ENCODE results near the gene ERCC6L.
A peak's percentile ranks its signal among the peaks of the same experiment; 100 is the strongest.

Gene ERCC6L

DNA sequence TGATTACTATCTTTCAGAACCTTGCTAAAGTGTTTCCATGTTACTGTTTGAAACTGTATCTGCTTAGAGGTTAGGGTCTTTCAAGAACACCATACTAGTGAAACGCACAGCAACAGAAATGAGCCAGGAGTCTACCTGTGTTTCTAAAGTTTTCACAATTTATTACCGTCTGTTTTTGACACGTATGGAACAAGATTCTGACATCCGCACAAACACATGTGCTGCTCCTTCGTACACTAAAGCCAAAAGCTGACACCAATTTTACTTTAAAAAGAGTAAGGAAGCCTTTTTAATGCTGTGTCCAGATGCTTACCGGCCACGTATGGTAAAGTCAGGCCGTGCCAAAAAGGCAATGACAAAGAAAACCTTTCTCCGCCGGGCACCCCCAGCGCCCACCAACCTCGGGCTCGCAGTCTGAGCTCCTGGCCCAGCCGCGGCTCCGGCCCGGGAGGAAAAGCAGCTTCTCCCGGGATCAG, 37.7 kb upstream of the ERCC6L start:
- TF ChIP-seq, protein P1, sequence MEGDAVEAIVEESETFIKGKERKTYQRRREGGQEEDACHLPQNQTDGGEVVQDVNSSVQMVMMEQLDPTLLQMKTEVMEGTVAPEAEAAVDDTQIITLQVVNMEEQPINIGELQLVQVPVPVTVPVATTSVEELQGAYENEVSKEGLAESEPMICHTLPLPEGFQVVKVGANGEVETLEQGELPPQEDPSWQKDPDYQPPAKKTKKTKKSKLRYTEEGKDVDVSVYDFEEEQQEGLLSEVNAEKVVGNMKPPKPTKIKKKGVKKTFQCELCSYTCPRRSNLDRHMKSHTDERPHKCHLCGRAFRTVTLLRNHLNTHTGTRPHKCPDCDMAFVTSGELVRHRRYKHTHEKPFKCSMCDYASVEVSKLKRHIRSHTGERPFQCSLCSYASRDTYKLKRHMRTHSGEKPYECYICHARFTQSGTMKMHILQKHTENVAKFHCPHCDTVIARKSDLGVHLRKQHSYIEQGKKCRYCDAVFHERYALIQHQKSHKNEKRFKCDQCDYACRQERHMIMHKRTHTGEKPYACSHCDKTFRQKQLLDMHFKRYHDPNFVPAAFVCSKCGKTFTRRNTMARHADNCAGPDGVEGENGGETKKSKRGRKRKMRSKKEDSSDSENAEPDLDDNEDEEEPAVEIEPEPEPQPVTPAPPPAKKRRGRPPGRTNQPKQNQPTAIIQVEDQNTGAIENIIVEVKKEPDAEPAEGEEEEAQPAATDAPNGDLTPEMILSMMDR (IDR thresholded peaks at IDR 0.05; ENCODE audit: insufficient read depth, low read length, poor library complexity, severe bottlenecking): no peak
- no peak for TF ChIP-seq EZH2phosphoT487 (conservative IDR thresholded peaks at IDR 0.05; ENCODE audit: low read length)
- H3K79me2 ChIP-seq (ENCODE audit: insufficient read depth, low read length): peaks cover 27% of the 10 kb centered on the region
- peak overlapping the region; percentile 94 for H3K4me2 ChIP-seq (ENCODE audit: low read depth, low read length, poor library complexity, severe bottlenecking)
- H3K27me3 ChIP-seq (ENCODE audit: low read length): no peaks in the 10 kb centered on the region
- H4K20me1 ChIP-seq (ENCODE audit: low read depth, low read length): peaks cover 9% of the 10 kb centered on the region; the same call in 1 of the 2 replicates
- H3K9me2 ChIP-seq (replicated peaks; ENCODE audit: insufficient read depth, low read length): no peaks in the 10 kb centered on the region
- peaks cover 26% of the 10 kb centered on the region for H3K36me3 ChIP-seq (ENCODE audit: low read length)
- peak overlapping the region; percentile 98 for H3K9ac ChIP-seq (ENCODE audit: low read length)
- no peaks in the 10 kb centered on the region for H3K9me3 ChIP-seq (ENCODE audit: insufficient read depth, low read length)
- peak overlapping the region; percentile 87 for H2AFZ ChIP-seq (ENCODE audit: low read depth, low read length, severe bottlenecking)
- peak overlapping the region; percentile 81 for H3K27ac ChIP-seq (ENCODE audit: low read depth, low read length)
- H3K4me3 ChIP-seq (ENCODE audit: insufficient read depth, low read length, poor library complexity, severe bottlenecking): peak overlapping the region; percentile 86
- peaks cover 26% of the 10 kb centered on the region for H3F3A ChIP-seq (ENCODE audit: insufficient read depth)

DNA sequence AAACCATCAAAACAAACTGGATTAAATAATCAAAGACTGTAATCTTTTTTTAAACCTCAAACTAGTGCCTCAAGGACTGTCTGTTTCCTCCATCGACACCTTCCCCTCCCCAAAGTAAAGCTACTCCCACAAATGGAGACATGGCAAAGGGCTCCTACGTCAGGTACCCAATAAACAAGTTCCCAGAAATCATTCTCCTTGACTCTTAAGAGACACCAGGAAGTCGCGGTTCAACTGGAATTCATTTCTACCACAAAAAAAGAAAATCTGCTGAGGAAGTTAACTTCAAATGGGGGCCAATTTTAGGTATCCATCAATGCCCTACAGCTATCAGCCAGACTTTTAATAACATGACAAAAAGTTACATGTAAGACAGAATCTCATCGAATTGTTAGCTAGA, 35.7 kb upstream of the ERCC6L start:
- H3F3A ChIP-seq (ENCODE audit: insufficient read depth): peaks cover 40% of the 10 kb centered on the region
- peaks cover 26% of the 10 kb centered on the region for H3K36me3 ChIP-seq (ENCODE audit: low read length)

DNA sequence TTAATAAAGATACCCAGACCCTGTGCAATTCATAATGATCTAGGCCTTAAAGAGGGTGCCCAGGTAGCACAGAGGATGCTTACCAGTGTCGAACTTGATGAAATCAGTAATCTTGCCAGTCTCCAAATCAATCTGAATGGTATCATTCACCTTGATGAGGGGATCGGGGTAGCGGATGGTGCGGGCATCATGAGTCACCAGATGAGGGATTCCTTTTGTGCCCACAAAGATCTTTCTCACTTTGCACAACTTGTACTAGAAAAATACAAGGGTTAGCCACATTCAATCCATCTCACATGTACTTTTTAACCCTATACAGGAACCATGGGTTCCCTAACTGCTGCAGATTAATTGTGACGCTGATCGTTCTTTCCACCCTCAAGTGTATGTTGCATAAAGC, 34.9 kb upstream of the ERCC6L start:
- no peaks in the 10 kb centered on the region for H3K9me2 ChIP-seq (replicated peaks; ENCODE audit: insufficient read depth, low read length)
- no peak overlapping the region for H3K4me3 ChIP-seq (ENCODE audit: insufficient read depth, low read length, poor library complexity, severe bottlenecking)
- H3K9ac ChIP-seq (ENCODE audit: low read length): no peak overlapping the region
- TF ChIP-seq EZH2phosphoT487 (conservative IDR thresholded peaks at IDR 0.05; ENCODE audit: low read length): no peak
- TF ChIP-seq, protein P1 (IDR thresholded peaks at IDR 0.05; ENCODE audit: insufficient read depth, low read length, poor library complexity, severe bottlenecking): no peak
- peaks cover 42% of the 10 kb centered on the region for H3F3A ChIP-seq (ENCODE audit: insufficient read depth)
- no peak overlapping the region for H3K27ac ChIP-seq (ENCODE audit: low read depth, low read length)
- H3K4me2 ChIP-seq (ENCODE audit: low read depth, low read length, poor library complexity, severe bottlenecking): no peak overlapping the region
- H4K20me1 ChIP-seq (ENCODE audit: low read depth, low read length): peaks cover 9% of the 10 kb centered on the region; the same call in 1 of the 2 replicates
- H3K9me3 ChIP-seq (ENCODE audit: insufficient read depth, low read length): no peaks in the 10 kb centered on the region
- H2AFZ ChIP-seq (ENCODE audit: low read depth, low read length, severe bottlenecking): no peak overlapping the region
- no peaks in the 10 kb centered on the region for H3K27me3 ChIP-seq (ENCODE audit: low read length)
- H3K79me2 ChIP-seq (ENCODE audit: insufficient read depth, low read length): peaks cover 27% of the 10 kb centered on the region
- peaks cover 26% of the 10 kb centered on the region for H3K36me3 ChIP-seq (ENCODE audit: low read length)

More for the DNA sequence above, 35.7 kb upstream of the ERCC6L start:
- Histone ChIP-seq H4K20me1 (ENCODE audit: low read depth, low read length) (peaks cover 9% of the 10 kb centered on the region; the same call in 1 of the 2 replicates), H3K4me3 (ENCODE audit: insufficient read depth, low read length, poor library complexity, severe bottlenecking) (no peak overlapping the region), H3K9me3 (ENCODE audit: insufficient read depth, low read length) (no peaks in the 10 kb centered on the region), H3K4me2 (ENCODE audit: low read depth, low read length, poor library complexity, severe bottlenecking) (peak overlapping the region; percentile 94), H3K79me2 (ENCODE audit: insufficient read depth, low read length) (peaks cover 27% of the 10 kb centered on the region), H3K27ac (ENCODE audit: low read depth, low read length) (no peak overlapping the region), H3K27me3 (ENCODE audit: low read length) (no peaks in the 10 kb centered on the region), H2AFZ (ENCODE audit: low read depth, low read length, severe bottlenecking) (no peak overlapping the region), H3K9ac (ENCODE audit: low read length) (peak overlapping the region; percentile 98; the same call in 1 of the 2 replicates), H3K9me2 (replicated peaks; ENCODE audit: insufficient read depth, low read length) (no peaks in the 10 kb centered on the region)
- TF ChIP-seq, protein P1 (IDR thresholded peaks at IDR 0.05; ENCODE audit: insufficient read depth, low read length, poor library complexity, severe bottlenecking): no peak
- no peak for TF ChIP-seq EZH2phosphoT487 (conservative IDR thresholded peaks at IDR 0.05; ENCODE audit: low read length)
